HEK293 (cell line): ENCODE measurements around the gene CKB.
A peak's percentile ranks its signal among the peaks of the same experiment; 100 is the strongest.

Experiments used
- GFI1B ChIP-seq: fragments of 450-650 bp; formaldehyde crosslinking; IDR thresholded peaks from 2 replicates; pipeline ENCODE4 v1.5.1; 2016; ENCODE audit warnings: missing biosample characterization, missing genetic modification characterization
- GLIS2 ChIP-seq: fragments of 450-650 bp; formaldehyde crosslinking; IDR thresholded peaks from 2 replicates; pipeline ENCODE4 v1.5.1; 2016; ENCODE audit warnings: missing biosample characterization, missing genetic modification characterization
- IKZF3 ChIP-seq: fragments of 450-650 bp; IDR thresholded peaks from 2 replicates; pipeline ENCODE4 v1.5.0; 2018; ENCODE audit warnings: missing biosample characterization, mild to moderate bottlenecking, missing genetic modification characterization, moderate library complexity
- KLF7 ChIP-seq: fragments of 450-650 bp; formaldehyde crosslinking; IDR thresholded peaks from 2 replicates; pipeline ENCODE4 v1.5.1; 2016; ENCODE audit warnings: missing biosample characterization, missing genetic modification characterization, borderline replicate concordance
- MEIS1 ChIP-seq: sonication (generic); formaldehyde crosslinking; IDR thresholded peaks from 2 replicates; pipeline ENCODE4 v1.8.1; 2022; ENCODE audit warnings: missing genetic modification reagents, mild to moderate bottlenecking, borderline replicate concordance
- PRDM1 ChIP-seq: fragments of 450-650 bp; formaldehyde crosslinking; IDR thresholded peaks from 2 replicates; pipeline ENCODE4; 2016; ENCODE audit warnings: missing biosample characterization, missing genetic modification characterization
- SCRT1 ChIP-seq: fragments of 450-650 bp; formaldehyde crosslinking; IDR thresholded peaks from 2 replicates; pipeline ENCODE4 v1.5.1; 2016; ENCODE audit warnings: missing biosample characterization, missing genetic modification characterization, borderline replicate concordance
- TRIM28 ChIP-seq: IDR thresholded peaks from 2 replicates; pipeline ENCODE4 v1.6.1; 2011; ENCODE audit warnings: low read length, control low read depth, borderline replicate concordance
- ZBTB17 ChIP-seq: fragments of 450-650 bp; formaldehyde crosslinking; IDR thresholded peaks from 2 replicates; pipeline ENCODE4 v1.5.1; 2016; ENCODE audit warnings: missing biosample characterization, missing genetic modification characterization
- ZBTB7A ChIP-seq: fragments of 450-650 bp; formaldehyde crosslinking; IDR thresholded peaks from 2 replicates; pipeline ENCODE4 v1.5.1; 2016; ENCODE audit warnings: low read depth, missing biosample characterization, missing genetic modification characterization
- ZFHX2 ChIP-seq: fragments of 450-650 bp; formaldehyde crosslinking; conservative IDR thresholded peaks from 2 replicates; pipeline ENCODE4 v1.5.1; 2016; ENCODE audit warnings: missing biosample characterization, missing genetic modification characterization
- ZIC2 ChIP-seq: fragments of 450-650 bp; formaldehyde crosslinking; IDR thresholded peaks from 2 replicates; pipeline ENCODE4 v1.5.1; 2016; ENCODE audit warnings: missing biosample characterization, missing genetic modification characterization
- ZNF138 ChIP-seq: fragments of 450-650 bp; formaldehyde crosslinking; IDR thresholded peaks from 2 replicates; pipeline ENCODE4 v1.5.1; 2016; ENCODE audit warnings: missing biosample characterization, missing genetic modification characterization, borderline replicate concordance
- ZNF266 ChIP-seq: fragments of 450-650 bp; formaldehyde crosslinking; IDR thresholded peaks from 2 replicates; pipeline ENCODE4 v1.5.1; 2016; ENCODE audit warnings: missing biosample characterization, missing genetic modification characterization, low read depth
- ZNF274 ChIP-seq, 2 experiments: fragments of 200-500 bp in 1 of 2; fragments of 450-650 bp in 1 of 2; sonication (Bioruptor generic) in 1 of 2; formaldehyde crosslinking in 1 of 2; IDR thresholded peaks; 2 replicates each; pipeline versions ENCODE4 v1.5.1 to v1.6.1; 2014 to 2016; ENCODE audit warnings: borderline replicate concordance in 1 of 2, inconsistent platforms in 1 of 2, low read length in 1 of 2, missing biosample characterization in 1 of 2, missing genetic modification characterization in 1 of 2
- ZNF433 ChIP-seq: fragments of 450-650 bp; formaldehyde crosslinking; IDR thresholded peaks from 2 replicates; pipeline ENCODE4 v1.5.1; 2016; ENCODE audit warnings: missing biosample characterization, missing genetic modification characterization, low read depth
- ZNF48 ChIP-seq: fragments of 450-650 bp; formaldehyde crosslinking; IDR thresholded peaks from 2 replicates; pipeline ENCODE4 v1.5.1; 2016; ENCODE audit warnings: missing biosample characterization, missing genetic modification characterization
- ZNF521 ChIP-seq: fragments of 450-650 bp; formaldehyde crosslinking; IDR thresholded peaks from 2 replicates; pipeline ENCODE4 v1.5.1; 2017; ENCODE audit warnings: missing biosample characterization, mild to moderate bottlenecking, missing genetic modification characterization
- ZNF548 ChIP-seq: fragments of 450-650 bp; formaldehyde crosslinking; IDR thresholded peaks from 2 replicates; pipeline ENCODE4 v1.5.1; 2016; ENCODE audit warnings: missing biosample characterization, missing genetic modification characterization
- ZNF600 ChIP-seq: fragments of 450-650 bp; formaldehyde crosslinking; IDR thresholded peaks from 2 replicates; pipeline ENCODE4 v1.5.1; 2016; ENCODE audit warnings: missing biosample characterization, missing genetic modification characterization
- ZNF660 ChIP-seq: fragments of 450-650 bp; IDR thresholded peaks from 2 replicates; pipeline ENCODE4 v1.5.1; 2018; ENCODE audit warnings: missing biosample characterization, mild to moderate bottlenecking, missing genetic modification characterization
- ZNF76 ChIP-seq: fragments of 450-650 bp; formaldehyde crosslinking; IDR thresholded peaks from 2 replicates; pipeline ENCODE4; 2016; ENCODE audit warnings: low read depth, missing biosample characterization, missing genetic modification characterization, borderline replicate concordance
- ZNF785 ChIP-seq: fragments of 450-650 bp; formaldehyde crosslinking; IDR thresholded peaks from 2 replicates; pipeline ENCODE4 v1.5.1; 2016; ENCODE audit warnings: missing biosample characterization, missing genetic modification characterization
- TF ChIP-seq, protein P1 (sequence below): fragments of 450-650 bp; formaldehyde crosslinking; IDR thresholded peaks from 2 replicates; pipeline ENCODE4 v1.5.1; 2016; ENCODE audit warnings: missing biosample characterization, missing genetic modification characterization, low read depth
- TF ChIP-seq, protein P2 (sequence below): fragments of 450-650 bp; IDR thresholded peaks from 2 replicates; pipeline ENCODE4 v1.5.1; 2018; ENCODE audit warnings: missing biosample characterization, missing genetic modification characterization
- TF ChIP-seq, protein P3 (sequence below): fragments of 450-650 bp; formaldehyde crosslinking; IDR thresholded peaks from 2 replicates; pipeline ENCODE4 v1.5.1; 2016; ENCODE audit warnings: missing biosample characterization, missing genetic modification characterization, borderline replicate concordance
- TF ChIP-seq, protein P4 (sequence below): fragments of 450-650 bp; formaldehyde crosslinking; IDR thresholded peaks from 2 replicates; pipeline ENCODE4 v1.5.1; 2016; ENCODE audit warnings: missing biosample characterization, missing genetic modification characterization, borderline replicate concordance

The CKB gene

DNA sequence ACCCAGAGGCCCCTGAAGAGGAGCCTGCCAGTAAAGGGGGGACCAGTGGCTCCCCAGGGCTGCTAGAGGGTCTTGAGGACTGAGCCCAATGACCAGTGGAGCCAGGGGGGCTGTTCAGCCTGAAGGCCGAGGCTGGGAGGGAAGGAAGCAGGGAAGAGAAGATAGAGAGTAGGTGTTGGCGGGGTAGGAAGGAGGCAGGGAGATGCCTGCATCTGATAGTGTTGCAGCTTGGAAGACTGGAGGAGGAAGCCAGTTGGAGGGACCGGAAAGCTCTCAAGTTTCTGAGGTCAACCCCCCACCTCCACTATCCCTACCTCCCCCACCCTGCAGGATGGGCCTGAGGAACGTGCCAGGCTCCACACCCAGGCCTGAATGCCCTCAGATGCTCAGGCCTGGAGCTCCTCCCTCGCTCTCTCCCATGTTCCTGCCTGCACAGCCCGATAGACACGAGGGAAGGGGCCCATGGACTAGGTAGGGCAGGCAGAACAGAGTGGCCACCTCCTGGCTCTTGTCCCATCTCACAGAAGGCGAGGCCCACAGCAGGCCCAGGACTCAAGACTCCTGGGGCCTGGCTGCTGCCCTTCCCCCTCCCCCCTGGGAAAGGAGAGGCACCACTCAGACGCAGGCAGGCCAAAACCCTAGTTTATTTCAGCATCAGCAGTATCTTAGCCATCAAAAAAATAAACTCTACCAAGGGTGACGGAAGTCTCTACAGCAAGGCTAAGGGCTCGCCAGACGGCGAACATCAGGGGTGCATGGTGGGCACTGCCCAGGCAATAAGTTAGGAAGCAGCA is 3.4 kb downstream of the CKB start (continued):
- TF ChIP-seq, protein P1, sequence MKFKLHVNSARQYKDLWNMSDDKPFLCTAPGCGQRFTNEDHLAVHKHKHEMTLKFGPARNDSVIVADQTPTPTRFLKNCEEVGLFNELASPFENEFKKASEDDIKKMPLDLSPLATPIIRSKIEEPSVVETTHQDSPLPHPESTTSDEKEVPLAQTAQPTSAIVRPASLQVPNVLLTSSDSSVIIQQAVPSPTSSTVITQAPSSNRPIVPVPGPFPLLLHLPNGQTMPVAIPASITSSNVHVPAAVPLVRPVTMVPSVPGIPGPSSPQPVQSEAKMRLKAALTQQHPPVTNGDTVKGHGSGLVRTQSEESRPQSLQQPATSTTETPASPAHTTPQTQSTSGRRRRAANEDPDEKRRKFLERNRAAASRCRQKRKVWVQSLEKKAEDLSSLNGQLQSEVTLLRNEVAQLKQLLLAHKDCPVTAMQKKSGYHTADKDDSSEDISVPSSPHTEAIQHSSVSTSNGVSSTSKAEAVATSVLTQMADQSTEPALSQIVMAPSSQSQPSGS (tag by site-specific recombination), result no peak
- TF ChIP-seq SCRT1 (tag by site-specific recombination) (0 out of 2 replicates have a peak, but pooled peaks have one; percentile 4), ZFHX2 (peak; percentile 94), ZNF433 (no peak), ZNF521 (no peak), ZNF48 (no peak), ZNF76 (tag by site-specific recombination) (peak; percentile 68), IKZF3 (tag by site-specific recombination) (peak; percentile 97), ZNF785 (tag by site-specific recombination) (no peak), PRDM1 (no peak), MEIS1 (no peak), ZBTB7A (tag by site-specific recombination) (0 out of 2 replicates have a peak, but pooled peaks have one; percentile 9), ZNF266 (tag by site-specific recombination) (no peak), GLIS2 (tag by site-specific recombination) (peak; percentile 85), GFI1B (tag by site-specific recombination) (no peak), ZNF138 (tag by site-specific recombination) (no peak), ZNF600 (tag by site-specific recombination) (peak; percentile 98), KLF7 (tag by site-specific recombination) (peak; percentile 83; the same call in 1 of the 2 replicates), ZIC2 (tag by site-specific recombination) (no peak), ZNF274 (IDR thresholded peaks at IDR 0.05; ENCODE audit: low read length) (no peak), ZNF274 (tag by site-specific recombination; IDR thresholded peaks at IDR 0.05; ENCODE audit: borderline replicate concordance) (no peak), TRIM28 (peak; percentile 64; the same call in 1 of the 2 replicates), ZNF548 (tag by site-specific recombination) (no peak), ZNF660 (tag by site-specific recombination) (no peak), ZBTB17 (tag by site-specific recombination) (peak; percentile 99)
- TF ChIP-seq, protein P2, sequence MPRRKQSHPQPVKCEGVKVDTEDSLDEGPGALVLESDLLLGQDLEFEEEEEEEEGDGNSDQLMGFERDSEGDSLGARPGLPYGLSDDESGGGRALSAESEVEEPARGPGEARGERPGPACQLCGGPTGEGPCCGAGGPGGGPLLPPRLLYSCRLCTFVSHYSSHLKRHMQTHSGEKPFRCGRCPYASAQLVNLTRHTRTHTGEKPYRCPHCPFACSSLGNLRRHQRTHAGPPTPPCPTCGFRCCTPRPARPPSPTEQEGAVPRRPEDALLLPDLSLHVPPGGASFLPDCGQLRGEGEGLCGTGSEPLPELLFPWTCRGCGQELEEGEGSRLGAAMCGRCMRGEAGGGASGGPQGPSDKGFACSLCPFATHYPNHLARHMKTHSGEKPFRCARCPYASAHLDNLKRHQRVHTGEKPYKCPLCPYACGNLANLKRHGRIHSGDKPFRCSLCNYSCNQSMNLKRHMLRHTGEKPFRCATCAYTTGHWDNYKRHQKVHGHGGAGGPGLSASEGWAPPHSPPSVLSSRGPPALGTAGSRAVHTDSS (tag by site-specific recombination), result no peak
- TF ChIP-seq, protein P3, sequence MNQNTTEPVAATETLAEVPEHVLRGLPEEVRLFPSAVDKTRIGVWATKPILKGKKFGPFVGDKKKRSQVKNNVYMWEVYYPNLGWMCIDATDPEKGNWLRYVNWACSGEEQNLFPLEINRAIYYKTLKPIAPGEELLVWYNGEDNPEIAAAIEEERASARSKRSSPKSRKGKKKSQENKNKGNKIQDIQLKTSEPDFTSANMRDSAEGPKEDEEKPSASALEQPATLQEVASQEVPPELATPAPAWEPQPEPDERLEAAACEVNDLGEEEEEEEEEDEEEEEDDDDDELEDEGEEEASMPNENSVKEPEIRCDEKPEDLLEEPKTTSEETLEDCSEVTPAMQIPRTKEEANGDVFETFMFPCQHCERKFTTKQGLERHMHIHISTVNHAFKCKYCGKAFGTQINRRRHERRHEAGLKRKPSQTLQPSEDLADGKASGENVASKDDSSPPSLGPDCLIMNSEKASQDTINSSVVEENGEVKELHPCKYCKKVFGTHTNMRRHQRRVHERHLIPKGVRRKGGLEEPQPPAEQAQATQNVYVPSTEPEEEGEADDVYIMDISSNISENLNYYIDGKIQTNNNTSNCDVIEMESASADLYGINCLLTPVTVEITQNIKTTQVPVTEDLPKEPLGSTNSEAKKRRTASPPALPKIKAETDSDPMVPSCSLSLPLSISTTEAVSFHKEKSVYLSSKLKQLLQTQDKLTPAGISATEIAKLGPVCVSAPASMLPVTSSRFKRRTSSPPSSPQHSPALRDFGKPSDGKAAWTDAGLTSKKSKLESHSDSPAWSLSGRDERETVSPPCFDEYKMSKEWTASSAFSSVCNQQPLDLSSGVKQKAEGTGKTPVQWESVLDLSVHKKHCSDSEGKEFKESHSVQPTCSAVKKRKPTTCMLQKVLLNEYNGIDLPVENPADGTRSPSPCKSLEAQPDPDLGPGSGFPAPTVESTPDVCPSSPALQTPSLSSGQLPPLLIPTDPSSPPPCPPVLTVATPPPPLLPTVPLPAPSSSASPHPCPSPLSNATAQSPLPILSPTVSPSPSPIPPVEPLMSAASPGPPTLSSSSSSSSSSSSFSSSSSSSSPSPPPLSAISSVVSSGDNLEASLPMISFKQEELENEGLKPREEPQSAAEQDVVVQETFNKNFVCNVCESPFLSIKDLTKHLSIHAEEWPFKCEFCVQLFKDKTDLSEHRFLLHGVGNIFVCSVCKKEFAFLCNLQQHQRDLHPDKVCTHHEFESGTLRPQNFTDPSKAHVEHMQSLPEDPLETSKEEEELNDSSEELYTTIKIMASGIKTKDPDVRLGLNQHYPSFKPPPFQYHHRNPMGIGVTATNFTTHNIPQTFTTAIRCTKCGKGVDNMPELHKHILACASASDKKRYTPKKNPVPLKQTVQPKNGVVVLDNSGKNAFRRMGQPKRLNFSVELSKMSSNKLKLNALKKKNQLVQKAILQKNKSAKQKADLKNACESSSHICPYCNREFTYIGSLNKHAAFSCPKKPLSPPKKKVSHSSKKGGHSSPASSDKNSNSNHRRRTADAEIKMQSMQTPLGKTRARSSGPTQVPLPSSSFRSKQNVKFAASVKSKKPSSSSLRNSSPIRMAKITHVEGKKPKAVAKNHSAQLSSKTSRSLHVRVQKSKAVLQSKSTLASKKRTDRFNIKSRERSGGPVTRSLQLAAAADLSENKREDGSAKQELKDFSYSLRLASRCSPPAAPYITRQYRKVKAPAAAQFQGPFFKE, result no peak
- TF ChIP-seq, protein P4, sequence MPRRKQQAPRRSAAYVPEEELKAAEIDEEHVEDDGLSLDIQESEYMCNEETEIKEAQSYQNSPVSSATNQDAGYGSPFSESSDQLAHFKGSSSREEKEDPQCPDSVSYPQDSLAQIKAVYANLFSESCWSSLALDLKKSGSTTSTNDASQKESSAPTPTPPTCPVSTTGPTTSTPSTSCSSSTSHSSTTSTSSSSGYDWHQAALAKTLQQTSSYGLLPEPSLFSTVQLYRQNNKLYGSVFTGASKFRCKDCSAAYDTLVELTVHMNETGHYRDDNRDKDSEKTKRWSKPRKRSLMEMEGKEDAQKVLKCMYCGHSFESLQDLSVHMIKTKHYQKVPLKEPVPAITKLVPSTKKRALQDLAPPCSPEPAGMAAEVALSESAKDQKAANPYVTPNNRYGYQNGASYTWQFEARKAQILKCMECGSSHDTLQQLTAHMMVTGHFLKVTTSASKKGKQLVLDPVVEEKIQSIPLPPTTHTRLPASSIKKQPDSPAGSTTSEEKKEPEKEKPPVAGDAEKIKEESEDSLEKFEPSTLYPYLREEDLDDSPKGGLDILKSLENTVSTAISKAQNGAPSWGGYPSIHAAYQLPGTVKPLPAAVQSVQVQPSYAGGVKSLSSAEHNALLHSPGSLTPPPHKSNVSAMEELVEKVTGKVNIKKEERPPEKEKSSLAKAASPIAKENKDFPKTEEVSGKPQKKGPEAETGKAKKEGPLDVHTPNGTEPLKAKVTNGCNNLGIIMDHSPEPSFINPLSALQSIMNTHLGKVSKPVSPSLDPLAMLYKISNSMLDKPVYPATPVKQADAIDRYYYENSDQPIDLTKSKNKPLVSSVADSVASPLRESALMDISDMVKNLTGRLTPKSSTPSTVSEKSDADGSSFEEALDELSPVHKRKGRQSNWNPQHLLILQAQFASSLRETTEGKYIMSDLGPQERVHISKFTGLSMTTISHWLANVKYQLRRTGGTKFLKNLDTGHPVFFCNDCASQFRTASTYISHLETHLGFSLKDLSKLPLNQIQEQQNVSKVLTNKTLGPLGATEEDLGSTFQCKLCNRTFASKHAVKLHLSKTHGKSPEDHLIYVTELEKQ (tag by site-specific recombination), result peak; percentile 46; the same call in 1 of the 2 replicates
